ENCODE data around the gene ACSS1. TPM values are rescaled to one million over a fixed set of nuclear protein-coding genes. Genes with fewer than 3 reads are reported as not detected.

Gene ACSS1
- total and polyA plus RNA-seq, 7 donors: 20.1 to 41.0 (median 27.1) TPM

- no peak for TF ChIP-seq EP300 (IDR thresholded peaks at IDR 0.05)
- no peak for TF ChIP-seq POLR2AphosphoS5 (IDR thresholded peaks at IDR 0.05)
- TF ChIP-seq CTCF (IDR thresholded peaks at IDR 0.05): no peak
- no peak for TF ChIP-seq POLR2A (IDR thresholded peaks at IDR 0.05)
- H3K4me3 ChIP-seq: no peak overlapping the region
- no peaks in the 10 kb centered on the region for H3K27me3 ChIP-seq
- H3K9me3 ChIP-seq: no peaks in the 10 kb centered on the region
- no peak for DNase-seq
- intact Hi-C loops (cut with DNase I): loop anchor here (1.0 to 5.0 kb wide), 2 partner anchors 71 to 203 kb away; partner anchors contain the start of gene ENTPD6
- H3K36me3 ChIP-seq: no peaks in the 10 kb centered on the region
- 87 to 98% methylated on average over 1 of the region's 1 CpG for WGBS, 2 donors
- H3K4me1 ChIP-seq: peaks cover 0 to 53% (median 48%) of the 10 kb centered on the region in 4 donors
- peak overlapping the region in 3 of 4 donors; percentile 86 to 93 (median 90) for H3K27ac ChIP-seq
Observed at GRCh38 chr20:24994186-24994465, 63.8 kb downstream of the ACSS1 start.

GRCh38 chr20:24993337-24994185 is 64.4 kb downstream of the ACSS1 start:
- peak; percentile 17 for DNase-seq
- Histone ChIP-seq H3K27ac (peak overlapping the region; percentile 86 to 94 (median 92)), H3K4me3 (peak overlapping the region; percentile 65 to 95 (median 72)), H3K36me3 (no peaks in the 10 kb centered on the region), H3K27me3 (no peaks in the 10 kb centered on the region), H3K9me3 (no peaks in the 10 kb centered on the region), H3K4me1 (peaks cover 0 to 52% (median 47%) of the 10 kb centered on the region in 4 donors)
- 22 to 48% methylated on average over 9 of the region's 9 CpGs for WGBS, 2 donors
- TF ChIP-seq POLR2AphosphoS5 (IDR thresholded peaks at IDR 0.05) (no peak), POLR2A (IDR thresholded peaks at IDR 0.05) (no peak), CTCF (IDR thresholded peaks at IDR 0.05) (peak in 1 of 4 experiments; percentile 28), EP300 (IDR thresholded peaks at IDR 0.05) (no peak)
- intact Hi-C loops (cut with DNase I): loop anchor here (1.0 to 5.0 kb wide), 3 partner anchors 72 to 405 kb away; partner anchors contain the start of gene ENTPD6

- peaks cover 0 to 52% (median 47%) of the 10 kb centered on the region in 4 donors for H3K4me1 ChIP-seq
Observed at GRCh38 chr20:24992487-24993205, 65.3 kb downstream of the ACSS1 start, which contains the start of gene APMAP. TSS of gene APMAP (minus strand) at chr20:24992751. CDS start at chr20:24992688, 63 bp downstream.

More at GRCh38 chr20:24992487-24993205, 65.3 kb downstream of the ACSS1 start, which contains the start of gene APMAP:
- TF ChIP-seq CTCF (IDR thresholded peaks at IDR 0.05): no peak
- peak; percentile 97 for TF ChIP-seq POLR2A (IDR thresholded peaks at IDR 0.05)
- TF ChIP-seq EP300 (IDR thresholded peaks at IDR 0.05): peak in 1 of 4 donors; percentile 51
- TF ChIP-seq POLR2AphosphoS5 (IDR thresholded peaks at IDR 0.05): peak; percentile 99
- peak; percentile 97 for DNase-seq
- intact Hi-C loops (cut with DNase I): loop anchor here (1.0 to 5.0 kb wide), 3 partner anchors 187 to 406 kb away; partner anchors contain the start of gene ENTPD6
- 0 to 1% methylated on average over 69 of the region's 69 CpGs for WGBS, 2 donors
- Histone ChIP-seq H3K27ac (peak within 1 kb of the TSS; percentile 86 to 94 (median 92)), H3K27me3 (no peaks in the 10 kb centered on the region), H3K4me3 (peak within 1 kb of the TSS; percentile 65 to 95 (median 72)), H3K36me3 (no peaks in the 10 kb centered on the region), H3K9me3 (no peaks in the 10 kb centered on the region)
